HepG2 (cell line): ENCODE results near the gene ALG8. TPM values are rescaled to one million over a fixed set of nuclear protein-coding genes. Genes with fewer than 3 reads are reported as not detected.
"Not testable (repeated sequence)": the region's sequence is repeated elsewhere in the genome, so short reads cannot be mapped to it uniquely, and the experiment has no call there.

ENCODE experiments used
- ATAC-seq: fragments of 200-7000 bp; cut with Tn5 transposase; 3 replicates; pipeline ENCODE4 v1.9.1; 2020; ENCODE audit warnings: mild to moderate bottlenecking, moderate library complexity
- BruUV-seq: library from RNA; stranded (reverse); fragments of 400-500 nt; replicated peaks from 2 replicates; lab custom pipeline; 2021; lab: Mats Ljungman, UMichigan
- CTCF ChIA-PET: fragments of 300-600 bp; formaldehyde crosslinking; extraction: SDS; loops from one replicate; lab custom pipeline; 2021; ENCODE audit warnings: low total read pairs, inconsistent platforms, low intra/inter-chr PET ratio; lab: Yijun Ruan, JAX
- POLR2A ChIA-PET: fragments of 350-600 bp; sonication (Branson Sonifier 250); formaldehyde crosslinking; loops from one replicate; lab custom pipeline; 2020; ENCODE audit warnings: antibody characterized with exemption, inconsistent platforms; lab: Yijun Ruan, JAX
- DNase-seq: peaks from one replicate; pipeline ENCODE4 v3.0.0-alpha.2; 2015; ENCODE audit warnings: low spot score
- FAIRE-seq: peaks from 3 replicates; lab custom pipeline; 2011; peaks lifted over from hg19 to GRCh38; lab: Jason Lieb, UNC
- H2AFZ ChIP-seq: one replicate; pipeline ENCODE4 v1.6.1; 2011; ENCODE audit warnings: low read length, inconsistent platforms
- H3K27ac ChIP-seq: fragments of 300-600 bp; 3 replicates; pipeline ENCODE4 v1.8.0; 2011; ENCODE audit warnings: mixed run types, mild to moderate bottlenecking, mixed read lengths, low read length, inconsistent platforms; ENCODE audit not compliant: insufficient read depth; ENCODE audit errors: extremely low read length
- H3K27me3 ChIP-seq, 2 experiments: fragments of 200-600 bp in 1 of 2; 2 replicates in 1 of 2; 3 replicates in 1 of 2; pipeline versions ENCODE4 v1.6.0 to v1.8.0; 2011; ENCODE audit warnings: low read length in 2 of 2, mild to moderate bottlenecking in 2 of 2, moderate library complexity in 2 of 2, inconsistent platforms in 1 of 2; ENCODE audit not compliant: insufficient read depth in 2 of 2, control insufficient read depth in 1 of 2
- H3K36me3 ChIP-seq, 2 experiments: fragments of 200-600 bp in 1 of 2; replicated peaks in 1 of 2; 2 replicates in 1 of 2; 3 replicates in 1 of 2; pipeline versions ENCODE4 v1.5.1 to v1.8.0; 2011; ENCODE audit warnings: low read length in 2 of 2, inconsistent platforms in 1 of 2; ENCODE audit not compliant: insufficient read depth in 2 of 2, control insufficient read depth in 1 of 2
- H3K4me1 ChIP-seq: 2 replicates; pipeline ENCODE4 v1.5.1; 2012; ENCODE audit warnings: low read length, inconsistent platforms; ENCODE audit not compliant: insufficient read depth
- H3K4me2 ChIP-seq: 2 replicates; pipeline ENCODE4 v1.6.0; 2011; ENCODE audit warnings: low read depth, low read length, inconsistent platforms
- H3K4me3 ChIP-seq, 3 experiments: fragments of 200-600 bp in 1 of 3; sonication (generic), shearing (Covaris generic) in 1 of 3; replicated peaks in 1 of 3; 2 replicates each; pipeline ENCODE4 v1.5.1; 2011 to 2016; ENCODE audit warnings: low read length in 3 of 3, inconsistent platforms in 2 of 3, low read depth in 2 of 3, mild to moderate bottlenecking in 2 of 3, control low read depth in 1 of 3, mixed read lengths in 1 of 3; ENCODE audit not compliant: insufficient read depth in 1 of 3
- H3K79me2 ChIP-seq: one replicate; pipeline ENCODE4 v1.6.1; 2011; ENCODE audit warnings: low read length, inconsistent platforms; ENCODE audit not compliant: insufficient read depth
- H3K9ac ChIP-seq: 2 replicates; pipeline ENCODE4 v1.6.0; 2011; ENCODE audit warnings: mild to moderate bottlenecking, low read depth, low read length, inconsistent platforms; ENCODE audit not compliant: insufficient read depth
- H3K9me3 ChIP-seq: 2 replicates; pipeline ENCODE4 v1.5.1; 2012; ENCODE audit warnings: mild to moderate bottlenecking, low read length
- H4K20me1 ChIP-seq: 2 replicates; pipeline ENCODE4 v1.6.0; 2011; ENCODE audit warnings: inconsistent platforms, mild to moderate bottlenecking, low read length, moderate library complexity; ENCODE audit not compliant: insufficient read depth
- ATF7-NPFF ChIP-seq: sonication (generic); formaldehyde crosslinking; IDR thresholded peaks from 2 replicates; pipeline ENCODE4 v1.8.1; 2023; ENCODE audit warnings: mild to moderate bottlenecking, low read depth, missing genetic modification reagents, moderate library complexity
- FOSL2 ChIP-seq: sonication (generic); formaldehyde crosslinking; IDR thresholded peaks from 2 replicates; pipeline ENCODE4 v1.4.0; 2020; ENCODE audit warnings: missing genetic modification reagents
- FOXK1 ChIP-seq: sonication (generic); formaldehyde crosslinking; IDR thresholded peaks from 2 replicates; pipeline ENCODE4 v1.4.0; 2020; ENCODE audit warnings: low read depth, missing genetic modification reagents, borderline replicate concordance
- HNF1A ChIP-seq, 2 experiments: sonication (generic) in 1 of 2; formaldehyde crosslinking in 1 of 2; IDR thresholded peaks; 2 replicates each; pipeline versions ENCODE4 v1.4.0 to v1.6.1; 2016 to 2020; ENCODE audit warnings: borderline replicate concordance in 1 of 2, low read depth in 1 of 2, mild to moderate bottlenecking in 1 of 2, missing genetic modification reagents in 1 of 2
- ISL2 ChIP-seq: sonication (generic); formaldehyde crosslinking; IDR thresholded peaks from 2 replicates; pipeline ENCODE4 v1.5.0; 2020; ENCODE audit warnings: missing genetic modification reagents
- KAT2B ChIP-seq: fragments of 150-350 bp; IDR thresholded peaks from 2 replicates; pipeline ENCODE4 v1.6.1; 2014; ENCODE audit warnings: low read depth, low read length, borderline replicate concordance
- MED1 ChIP-seq: sonication (generic); formaldehyde crosslinking; IDR thresholded peaks from 2 replicates; pipeline ENCODE4 v1.4.0; 2020; ENCODE audit warnings: missing genetic modification reagents
- MIER2 ChIP-seq: IDR thresholded peaks from 2 replicates; pipeline ENCODE4 v1.6.1; 2016; ENCODE audit warnings: missing biosample characterization, missing genetic modification reagents
- NCOA2 ChIP-seq: sonication (generic); formaldehyde crosslinking; IDR thresholded peaks from 2 replicates; pipeline ENCODE4 v1.8.0; 2022; ENCODE audit warnings: inconsistent platforms
- NCOR1 ChIP-seq: fragments of 200-600 bp; sonication (generic); IDR thresholded peaks from 2 replicates; pipeline ENCODE4 v1.7.0; 2017; ENCODE audit warnings: antibody characterized with exemption, low read length, borderline replicate concordance
- NFKBIZ ChIP-seq: IDR thresholded peaks from 2 replicates; pipeline ENCODE4 v1.6.1; 2018; ENCODE audit warnings: missing genetic modification reagents, missing compliant biosample characterization
- NR2F2 ChIP-seq: IDR thresholded peaks from 2 replicates; pipeline ENCODE4 v1.6.1; 2012; ENCODE audit warnings: low read depth, inconsistent platforms, borderline replicate concordance
- TEAD3 ChIP-seq: optimal IDR thresholded peaks from 2 replicates; pipeline ENCODE3; 2016; ENCODE audit warnings: borderline replicate concordance
- TFE3 ChIP-seq: IDR thresholded peaks from 2 replicates; pipeline ENCODE4 v1.6.1; 2016
- ZNF670 ChIP-seq: sonication (generic); formaldehyde crosslinking; IDR thresholded peaks from 2 replicates; pipeline ENCODE4 v1.8.0; 2022; ENCODE audit warnings: mild to moderate bottlenecking, missing genetic modification reagents, borderline replicate concordance
- ZNF792 ChIP-seq: IDR thresholded peaks from 2 replicates; pipeline ENCODE4 v1.6.1; 2016
- WGBS: methylation state at CpG from one replicate; pipeline ENCODE4 v1.1.6; 2017; ENCODE audit warnings: low lambda C conversion rate; 5-methylcytosine and 5-hydroxymethylcytosine counted together
- in situ Hi-C: cut with HindIII; loops from 2 replicates; pipeline ENCODE4 v1.10.0; 2017; ENCODE audit warnings: low pct_unique_long_range_greater_than_20kb; ENCODE audit not compliant: extremely low pct_ligation_motif_present
- intact Hi-C: fragments of 100-400 bp; cut with micrococcal nuclease; formaldehyde crosslinking; loops from one replicate; pipeline ENCODE4 v1.10.0; 2022; ENCODE audit not compliant: unreplicated experiment
- polyA plus RNA-seq, 8 experiments: library from polyadenylated mRNA; depleted of rRNA in 3 of 8; stranded (reverse) in 7 of 8; unstranded in 1 of 8; fragments of >200 nt; fragmentation: Illumina TruSeq in 4 of 8; extraction: Trizol in 4 of 8; gene quantifications; 2 replicates each; pipeline versions ENCODE4 v1.2.1 to v1.2.3, GENCODE V29; 2011 to 2016; ENCODE audit warnings: low read depth in 4 of 8, missing spikeins in 1 of 8, mixed read lengths in 1 of 8; ENCODE audit not compliant: insufficient read depth in 1 of 8
- total RNA-seq, 5 experiments: library from RNA; depleted of rRNA; stranded (reverse); fragments of >200 nt; fragmentation: Illumina TruSeq; extraction: Trizol; gene quantifications; 2 replicates each; pipeline ENCODE4 v1.2.3, GENCODE V29; 2016; ENCODE audit warnings: low read depth in 1 of 5
- TF ChIP-seq, protein P1 (sequence below): sonication (generic); formaldehyde crosslinking; IDR thresholded peaks from 2 replicates; pipeline ENCODE4 v1.5.0; 2020; ENCODE audit warnings: mild to moderate bottlenecking, missing genetic modification reagents

ALG8 gene
- total and polyA plus RNA-seq, 2 of the 13 experiments (the other 11 are each of a cell fraction or from before 2014, with no cell fraction given): 75.8 to 88.0 TPM

DNA sequence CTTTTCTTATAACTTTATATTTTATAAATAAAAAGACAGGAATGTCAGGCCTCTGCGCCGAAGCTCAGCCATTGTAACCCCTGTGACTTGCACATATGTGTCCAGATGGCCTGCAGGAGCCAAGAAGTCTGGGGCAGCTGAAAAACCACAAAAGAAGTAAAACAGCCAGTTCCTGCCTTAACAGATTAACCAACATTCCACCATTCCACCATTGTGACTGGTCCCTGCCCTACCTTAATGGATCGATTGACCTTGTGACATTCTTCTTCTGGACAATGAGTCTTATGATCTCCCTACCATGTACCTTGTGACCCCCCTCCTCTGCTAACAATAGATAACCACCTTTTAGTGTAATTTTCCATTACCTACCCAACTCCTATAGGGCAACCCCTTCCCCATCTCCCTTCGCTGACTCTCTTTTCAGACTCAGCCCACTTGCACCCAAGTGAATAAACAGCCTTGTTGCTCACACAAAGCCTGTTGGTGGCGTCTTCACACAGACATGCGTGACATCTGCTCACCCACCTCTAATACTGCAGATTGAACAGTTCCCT is 52.8 kb downstream of the ALG8 start:
- FAIRE-seq (peak; percentile 81), ATAC-seq (peak; percentile 9; the same call in 2 of the 3 replicates), DNase-seq (peak; percentile 96)
- BruUV-seq, intact Hi-C loops, CTCF ChIA-PET, H4K20me1 ChIP-seq, H3K27me3 ChIP-seq, H3K79me2 ChIP-seq, H3K4me3 ChIP-seq, H3K9me3 ChIP-seq, in situ Hi-C loops, H2AFZ ChIP-seq, H3K36me3 ChIP-seq: not testable (repeated sequence)
- 0 out of 2 replicates have a peak overlapping the region, but pooled peaks have one; percentile 15 for H3K4me2 ChIP-seq
- peaks cover 70% of the 10 kb centered on the region for H3K4me1 ChIP-seq
- peak overlapping the region; percentile 73 for H3K27ac ChIP-seq
- H3K9ac ChIP-seq: peak overlapping the region; percentile 41
- 31% methylated on average over 6 of the region's 6 CpGs for WGBS
- POLR2A ChIA-PET: interaction anchor here (0.7 to 2.2 kb wide), 9 partner anchors 9 to 102 kb away, joined by 3 to 11 read pairs (median 4); partner anchors contain the start of genes ALG8 and KCTD21
- peak; percentile 98 for TF ChIP-seq NR2F2
- TF ChIP-seq MIER2: peak; percentile 75
- 0 out of 2 replicates have a peak, but pooled peaks have one; percentile 63 for TF ChIP-seq ZNF792
- TF ChIP-seq KAT2B: peak; percentile 34; the same call in 1 of the 2 replicates
- TF ChIP-seq NCOR1: peak; percentile 70; the same call in 1 of the 2 replicates
- TF ChIP-seq FOSL2 (CRISPR knock-in tag): peak; percentile 88
- peak; percentile 98 for TF ChIP-seq TEAD3
- TF ChIP-seq HNF1A (IDR thresholded peaks at IDR 0.05; ENCODE audit: low read depth): peak; percentile 87
- peak; percentile 88 for TF ChIP-seq HNF1A (CRISPR knock-in tag; IDR thresholded peaks at IDR 0.05; ENCODE audit: borderline replicate concordance)
- TF ChIP-seq TFE3: peak; percentile 99
- peak; percentile 87 for TF ChIP-seq ISL2 (CRISPR knock-in tag)
- TF ChIP-seq, protein P1, sequence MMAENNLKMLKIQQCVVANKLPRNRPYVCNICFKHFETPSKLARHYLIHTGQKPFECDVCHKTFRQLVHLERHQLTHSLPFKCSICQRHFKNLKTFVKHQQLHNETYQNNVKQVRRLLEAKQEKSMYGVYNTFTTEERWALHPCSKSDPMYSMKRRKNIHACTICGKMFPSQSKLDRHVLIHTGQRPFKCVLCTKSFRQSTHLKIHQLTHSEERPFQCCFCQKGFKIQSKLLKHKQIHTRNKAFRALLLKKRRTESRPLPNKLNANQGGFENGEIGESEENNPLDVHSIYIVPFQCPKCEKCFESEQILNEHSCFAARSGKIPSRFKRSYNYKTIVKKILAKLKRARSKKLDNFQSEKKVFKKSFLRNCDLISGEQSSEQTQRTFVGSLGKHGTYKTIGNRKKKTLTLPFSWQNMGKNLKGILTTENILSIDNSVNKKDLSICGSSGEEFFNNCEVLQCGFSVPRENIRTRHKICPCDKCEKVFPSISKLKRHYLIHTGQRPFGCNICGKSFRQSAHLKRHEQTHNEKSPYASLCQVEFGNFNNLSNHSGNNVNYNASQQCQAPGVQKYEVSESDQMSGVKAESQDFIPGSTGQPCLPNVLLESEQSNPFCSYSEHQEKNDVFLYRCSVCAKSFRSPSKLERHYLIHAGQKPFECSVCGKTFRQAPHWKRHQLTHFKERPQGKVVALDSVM (CRISPR knock-in tag): 0 out of 2 replicates have a peak, but pooled peaks have one; percentile 18
- TF ChIP-seq NFKBIZ (CRISPR knock-in tag): peak; percentile 68; the same call in 1 of the 2 replicates
- TF ChIP-seq NCOA2 (CRISPR knock-in tag): peak; percentile 97
- peak; percentile 38; the same call in 1 of the 2 replicates for TF ChIP-seq FOXK1 (CRISPR knock-in tag)
- TF ChIP-seq MED1 (CRISPR knock-in tag): peak; percentile 83
- TF ChIP-seq ATF7-NPFF (CRISPR knock-in tag): 0 out of 2 replicates have a peak, but pooled peaks have one; percentile 38
- peak; percentile 77; the same call in 1 of the 2 replicates for TF ChIP-seq ZNF670 (CRISPR knock-in tag)
